Caco-2 (cell line): ENCODE results near the gene FSHR. TPM values are rescaled to one million over a fixed set of nuclear protein-coding genes. Genes with fewer than 3 reads are reported as not detected.

Experiments
- BruUV-seq: library from RNA; stranded (reverse); fragments of 400-500 nt; replicated peaks from 2 replicates; lab custom pipeline; 2021; lab: Mats Ljungman, UMichigan
- CTCF ChIA-PET: fragments of 300-600 bp; sonication (Branson Sonifier 250); formaldehyde crosslinking; loops from one replicate; lab custom pipeline; 2022; ENCODE audit warnings: antibody characterized with exemption; lab: Charles Lee
- POLR2A ChIA-PET: fragments of 300-600 bp; sonication (Branson Sonifier 250); formaldehyde crosslinking; loops from one replicate; lab custom pipeline; 2022; ENCODE audit warnings: antibody characterized with exemption; lab: Charles Lee
- DNase-seq, 2 experiments: peaks; one replicate each; pipeline versions ENCODE4 v3.0.0 to v3.0.0-alpha.2; 2020 to 2022
- H3K27me3 ChIP-seq: replicated peaks from 2 replicates; pipeline ENCODE4 v1.6.0; 2011; ENCODE audit warnings: low read length; ENCODE audit not compliant: control insufficient read depth, insufficient read depth
- H3K36me3 ChIP-seq: 2 replicates; pipeline ENCODE4 v1.5.1; 2011; ENCODE audit warnings: low read length; ENCODE audit not compliant: control insufficient read depth, insufficient read depth
- H3K4me1 ChIP-seq: fragments of 250-450 bp; sonication (Bioruptor Pico); 2 replicates; pipeline ENCODE4 v1.5.1; 2020; ENCODE audit warnings: mild to moderate bottlenecking
- H3K4me3 ChIP-seq: 2 replicates; pipeline ENCODE4 v1.5.1; 2011; ENCODE audit warnings: low read depth, mild to moderate bottlenecking, control low read depth, low read length
- H3K9me3 ChIP-seq: fragments of 250-450 bp; sonication (Bioruptor Pico); 2 replicates; pipeline ENCODE4 v1.5.1; 2020; ENCODE audit warnings: mild to moderate bottlenecking, moderate library complexity
- H3K27ac Mint-ChIP-seq: one replicate; pipeline ENCODE4 v1.8.0; 2022; ENCODE audit warnings: mixed read lengths; ENCODE audit not compliant: unreplicated experiment
- H3K27me3 Mint-ChIP-seq: one replicate; pipeline ENCODE4 v1.8.0; 2022; ENCODE audit warnings: mixed read lengths; ENCODE audit not compliant: insufficient read depth, unreplicated experiment
- H3K36me3 Mint-ChIP-seq: one replicate; pipeline ENCODE4 v1.8.0; 2022; ENCODE audit warnings: mild to moderate bottlenecking, mixed read lengths; ENCODE audit not compliant: insufficient read depth, unreplicated experiment
- H3K4me1 Mint-ChIP-seq: one replicate; pipeline ENCODE4 v1.8.0; 2022; ENCODE audit warnings: low read depth, mixed read lengths; ENCODE audit not compliant: unreplicated experiment
- H3K4me3 Mint-ChIP-seq: one replicate; pipeline ENCODE4 v1.8.0; 2022; ENCODE audit warnings: mild to moderate bottlenecking, moderate library complexity, mixed read lengths; ENCODE audit not compliant: unreplicated experiment
- H3K9me3 Mint-ChIP-seq: one replicate; pipeline ENCODE4 v1.8.0; 2022; ENCODE audit warnings: mixed read lengths; ENCODE audit not compliant: unreplicated experiment
- CTCF ChIP-seq, 2 experiments: fragments of 200-600 bp in 1 of 2; IDR thresholded peaks; 1 replicate in 1 of 2; 2 replicates in 1 of 2; pipeline versions ENCODE4 v1.5.1 to v1.8.0; 2011 to 2022; ENCODE audit warnings: antibody characterized with exemption in 1 of 2, control low read depth in 1 of 2, inconsistent platforms in 1 of 2, low read depth in 1 of 2, low read length in 1 of 2, mild to moderate bottlenecking in 1 of 2, moderate library complexity in 1 of 2; ENCODE audit not compliant: insufficient read depth in 1 of 2, severe bottlenecking in 1 of 2, unreplicated experiment in 1 of 2
- intact Hi-C: fragments of 100-400 bp; cut with micrococcal nuclease; formaldehyde crosslinking; loops from one replicate; pipeline ENCODE4 v1.10.0; 2022; ENCODE audit not compliant: unreplicated experiment
- total RNA-seq: library from RNA; stranded (reverse); gene quantifications from 2 replicates; pipeline ENCODE4 v1.2.3, GENCODE V29; 2022

Gene FSHR
- total RNA-seq, 1 experiment from 2014 or later: 0.41 TPM

GRCh38 chr2:48971801-48972200 lies 182.5 kb downstream of the FSHR start:
- Histone ChIP-seq H3K36me3 (no peaks in the 10 kb centered on the region), H3K4me1 (peaks cover 19% of the 10 kb centered on the region), H3K9me3 (no peaks in the 10 kb centered on the region), H3K27me3 (no peaks in the 10 kb centered on the region), H3K4me3 (no peak overlapping the region)
- Mint-ChIP-seq H3K36me3 (no peaks in the 10 kb centered on the region), H3K4me1 (peaks cover 12% of the 10 kb centered on the region), H3K27me3 (no peaks in the 10 kb centered on the region), H3K9me3 (no peaks in the 10 kb centered on the region), H3K27ac (no peak overlapping the region), H3K4me3 (no peak overlapping the region)
- TF ChIP-seq CTCF (IDR thresholded peaks at IDR 0.05; ENCODE audit: insufficient read depth in 1 of 2, low read depth in 1 of 2, low read length in 1 of 2, severe bottlenecking in 1 of 2, unreplicated experiment in 1 of 2): no peak
- DNase-seq: no peak
- intact Hi-C loops: no loop called here
- ChIA-PET CTCF (no interaction called here), POLR2A (no interaction called here)
- no TSS peak for BruUV-seq

GRCh38 chr2:48968011-48968410 lies 186.3 kb downstream of the FSHR start:
- ChIA-PET POLR2A (no interaction called here), CTCF (no interaction called here)
- no peaks in the 10 kb centered on the region for H3K27me3 ChIP-seq
- Mint-ChIP-seq H3K27me3 (no peaks in the 10 kb centered on the region), H3K4me1 (no peaks in the 10 kb centered on the region), H3K9me3 (no peaks in the 10 kb centered on the region), H3K4me3 (no peak overlapping the region), H3K27ac (no peak overlapping the region), H3K36me3 (no peaks in the 10 kb centered on the region)
- no peaks in the 10 kb centered on the region for H3K9me3 ChIP-seq
- no peak overlapping the region for H3K4me3 ChIP-seq
- DNase-seq: no peak
- TF ChIP-seq CTCF (IDR thresholded peaks at IDR 0.05; ENCODE audit: insufficient read depth in 1 of 2, low read depth in 1 of 2, low read length in 1 of 2, severe bottlenecking in 1 of 2, unreplicated experiment in 1 of 2): no peak
- no peaks in the 10 kb centered on the region for H3K36me3 ChIP-seq
- BruUV-seq: no TSS peak
- H3K4me1 ChIP-seq: 0 out of 2 replicates have a peak, but pooled peaks cover 2% of the 10 kb centered on the region
- intact Hi-C loops: no loop called here

GRCh38 chr2:48965204-48965603 lies 189.1 kb downstream of the FSHR start:
- ChIA-PET CTCF (no interaction called here), POLR2A (no interaction called here)
- no peaks in the 10 kb centered on the region for H3K4me1 Mint-ChIP-seq
- Histone ChIP-seq H3K27me3 (no peaks in the 10 kb centered on the region), H3K9me3 (no peaks in the 10 kb centered on the region), H3K4me1 (no peaks in the 10 kb centered on the region), H3K4me3 (no peak overlapping the region), H3K36me3 (no peaks in the 10 kb centered on the region)
- H3K27me3 Mint-ChIP-seq: peaks cover 4% of the 10 kb centered on the region
- H3K27ac Mint-ChIP-seq: no peak overlapping the region
- intact Hi-C loops: no loop called here
- no peak for DNase-seq
- H3K36me3 Mint-ChIP-seq: no peaks in the 10 kb centered on the region
- no peak overlapping the region for H3K4me3 Mint-ChIP-seq
- TF ChIP-seq CTCF (IDR thresholded peaks at IDR 0.05; ENCODE audit: insufficient read depth in 1 of 2, low read depth in 1 of 2, low read length in 1 of 2, severe bottlenecking in 1 of 2, unreplicated experiment in 1 of 2): no peak
- no peaks in the 10 kb centered on the region for H3K9me3 Mint-ChIP-seq
- BruUV-seq: no TSS peak
